ENCODE measurements around the gene PTGDR2.

PTGDR2 gene

GRCh38 chr11:60889869-60890311, 34.1 kb upstream of the PTGDR2 start:
- DNase-seq (ENCODE audit: insufficient read length) (no peak), FAIRE-seq (no peak)
- TF ChIP-seq POLR2A (IDR thresholded peaks at IDR 0.05; ENCODE audit: low read depth, low read length) (peak; percentile 76), TAF1 (IDR thresholded peaks at IDR 0.05; ENCODE audit: borderline replicate concordance, low read depth, low read length) (no peak), POLR2AphosphoS5 (IDR thresholded peaks at IDR 0.05; ENCODE audit: low read depth, low read length) (peak; percentile 94)

- TF ChIP-seq TAF1 (IDR thresholded peaks at IDR 0.05; ENCODE audit: borderline replicate concordance, low read depth, low read length) = no peak
- TF ChIP-seq POLR2A (IDR thresholded peaks at IDR 0.05; ENCODE audit: low read depth, low read length) = 0 out of 2 replicates have a peak, but pooled peaks have one; percentile 33
- TF ChIP-seq POLR2AphosphoS5 (IDR thresholded peaks at IDR 0.05; ENCODE audit: low read depth, low read length) = 0 out of 2 replicates have a peak, but pooled peaks have one; percentile 15
- DNase-seq (ENCODE audit: insufficient read length) (no peak), FAIRE-seq (no peak)
These were observed 31.8 kb upstream of the PTGDR2 start for GRCh38 chr11:60887556-60887955.

- DNase-seq (ENCODE audit: insufficient read length) (no peak), FAIRE-seq (no peak)
- TF ChIP-seq POLR2AphosphoS5 (IDR thresholded peaks at IDR 0.05; ENCODE audit: low read depth, low read length) = no peak
- no peak for TF ChIP-seq TAF1 (IDR thresholded peaks at IDR 0.05; ENCODE audit: borderline replicate concordance, low read depth, low read length)
- no peak for TF ChIP-seq POLR2A (IDR thresholded peaks at IDR 0.05; ENCODE audit: low read depth, low read length)
These were observed 25.0 kb upstream of the PTGDR2 start for GRCh38 chr11:60880643-60881282.

GRCh38 chr11:60879971-60880588, 24.3 kb upstream of the PTGDR2 start:
- FAIRE-seq (no peak), DNase-seq (ENCODE audit: insufficient read length) (no peak)
- TF ChIP-seq POLR2A (IDR thresholded peaks at IDR 0.05; ENCODE audit: low read depth, low read length) (no peak), POLR2AphosphoS5 (IDR thresholded peaks at IDR 0.05; ENCODE audit: low read depth, low read length) (no peak), TAF1 (IDR thresholded peaks at IDR 0.05; ENCODE audit: borderline replicate concordance, low read depth, low read length) (no peak)

GRCh38 chr11:60879104-60879503, 23.4 kb upstream of the PTGDR2 start:
- DNase-seq (ENCODE audit: insufficient read length) (no peak), FAIRE-seq (no peak)

GRCh38 chr11:60878245-60879101, 22.7 kb upstream of the PTGDR2 start:
- FAIRE-seq = no peak
- DNase-seq (ENCODE audit: insufficient read length) = no peak
- TF ChIP-seq POLR2A (IDR thresholded peaks at IDR 0.05; ENCODE audit: low read depth, low read length) = no peak
- no peak for TF ChIP-seq TAF1 (IDR thresholded peaks at IDR 0.05; ENCODE audit: borderline replicate concordance, low read depth, low read length)
- no peak for TF ChIP-seq POLR2AphosphoS5 (IDR thresholded peaks at IDR 0.05; ENCODE audit: low read depth, low read length)

More at GRCh38 chr11:60879104-60879503, 23.4 kb upstream of the PTGDR2 start:
- TF ChIP-seq TAF1 (IDR thresholded peaks at IDR 0.05; ENCODE audit: borderline replicate concordance, low read depth, low read length) = no peak
- no peak for TF ChIP-seq POLR2AphosphoS5 (IDR thresholded peaks at IDR 0.05; ENCODE audit: low read depth, low read length)
- TF ChIP-seq POLR2A (IDR thresholded peaks at IDR 0.05; ENCODE audit: low read depth, low read length) = no peak

GRCh38 chr11:60876168-60876485, 20.4 kb upstream of the PTGDR2 start:
- no peak for TF ChIP-seq POLR2A (IDR thresholded peaks at IDR 0.05; ENCODE audit: low read depth, low read length)
- no peak for TF ChIP-seq POLR2AphosphoS5 (IDR thresholded peaks at IDR 0.05; ENCODE audit: low read depth, low read length)
- TF ChIP-seq TAF1 (IDR thresholded peaks at IDR 0.05; ENCODE audit: borderline replicate concordance, low read depth, low read length) = no peak
- DNase-seq (ENCODE audit: insufficient read length) (no peak), FAIRE-seq (no peak)

- FAIRE-seq (no peak), DNase-seq (ENCODE audit: insufficient read length) (no peak)
These were observed 19.8 kb upstream of the PTGDR2 start for GRCh38 chr11:60875366-60876167.

GRCh38 chr11:60874421-60875365, 18.9 kb upstream of the PTGDR2 start:
- TF ChIP-seq POLR2A (IDR thresholded peaks at IDR 0.05; ENCODE audit: low read depth, low read length) = no peak
- TF ChIP-seq POLR2AphosphoS5 (IDR thresholded peaks at IDR 0.05; ENCODE audit: low read depth, low read length) = no peak
- TF ChIP-seq TAF1 (IDR thresholded peaks at IDR 0.05; ENCODE audit: borderline replicate concordance, low read depth, low read length) = no peak
- FAIRE-seq (no peak), DNase-seq (ENCODE audit: insufficient read length) (no peak)

More at GRCh38 chr11:60875366-60876167, 19.8 kb upstream of the PTGDR2 start:
- TF ChIP-seq POLR2AphosphoS5 (IDR thresholded peaks at IDR 0.05; ENCODE audit: low read depth, low read length) (no peak), POLR2A (IDR thresholded peaks at IDR 0.05; ENCODE audit: low read depth, low read length) (no peak), TAF1 (IDR thresholded peaks at IDR 0.05; ENCODE audit: borderline replicate concordance, low read depth, low read length) (no peak)

GRCh38 chr11:60873533-60873932, 17.8 kb upstream of the PTGDR2 start:
- DNase-seq (ENCODE audit: insufficient read length) (no peak), FAIRE-seq (no peak)
- TF ChIP-seq POLR2AphosphoS5 (IDR thresholded peaks at IDR 0.05; ENCODE audit: low read depth, low read length) (no peak), POLR2A (IDR thresholded peaks at IDR 0.05; ENCODE audit: low read depth, low read length) (no peak), TAF1 (IDR thresholded peaks at IDR 0.05; ENCODE audit: borderline replicate concordance, low read depth, low read length) (no peak)
